ENCODE measurements around the gene ADAMTS10. TPM values are rescaled to one million over a fixed set of nuclear protein-coding genes. Genes with fewer than 3 reads are reported as not detected.
"Not testable (repeated sequence)": the region's sequence is repeated elsewhere in the genome, so short reads cannot be mapped to it uniquely, and the experiment has no call there.

The ADAMTS10 gene
- total and polyA plus RNA-seq, 8 donors, result 6.7 to 106 (median 18.7) TPM

GRCh38 chr19:8569066-8569771 is 41.3 kb downstream of the ADAMTS10 start:
- intact Hi-C loops (cut with DNase I), result no loop called here
- Histone ChIP-seq H3K27me3 (no peaks in the 10 kb centered on the region), H3K27ac (peak overlapping the region in 1 of 4 donors; percentile 9), H3K9me3 (no peaks in the 10 kb centered on the region), H3K4me1 (no peaks in the 10 kb centered on the region), H3K36me3 (no peaks in the 10 kb centered on the region), H3K4me3 (no peak overlapping the region)
- 55 to 67% methylated on average over 5 of the region's 5 CpGs for WGBS, 2 donors
- DNase-seq, result peak in 1 of 6 donors; percentile 58
- no peak for FAIRE-seq
- TF ChIP-seq CTCF (IDR thresholded peaks at IDR 0.05), result no peak
- peak in 3 of 4 donors; percentile 52 to 71 (median 68) for ATAC-seq

- no peak for FAIRE-seq
- Histone ChIP-seq H3K27me3 (no peaks in the 10 kb centered on the region), H3K9me3 (no peaks in the 10 kb centered on the region), H3K27ac (peak overlapping the region in 1 of 4 donors; percentile 15), H3K36me3 (no peaks in the 10 kb centered on the region), H3K4me3 (no peak overlapping the region), H3K4me1 (no peaks in the 10 kb centered on the region)
- TF ChIP-seq CTCF (IDR thresholded peaks at IDR 0.05), result no peak
- ATAC-seq, result peak in 3 of 4 donors; percentile 31 to 69 (median 67)
- WGBS, 2 donors, result 85 to 88% methylated on average over 14 to 15 of the region's 15 CpGs
- DNase-seq, result peak in 1 of 6 donors; percentile 35
- intact Hi-C loops (cut with DNase I), result no loop called here
Observed at GRCh38 chr19:8567522-8568172, 42.9 kb downstream of the ADAMTS10 start.

- FAIRE-seq (no peak), DNase-seq (no peak), ATAC-seq (no peak)
- Histone ChIP-seq H3K4me3 (no peak overlapping the region), H3K27ac (no peak overlapping the region), H3K36me3 (no peaks in the 10 kb centered on the region), H3K4me1 (no peaks in the 10 kb centered on the region), H3K9me3 (no peaks in the 10 kb centered on the region), H3K27me3 (no peaks in the 10 kb centered on the region)
- no peak for TF ChIP-seq CTCF (IDR thresholded peaks at IDR 0.05)
- 69 to 78% methylated on average over 7 of the region's 7 CpGs for WGBS, 2 donors
- intact Hi-C loops (cut with DNase I), result no loop called here
Observed at GRCh38 chr19:8566855-8567254, 43.7 kb downstream of the ADAMTS10 start.

GRCh38 chr19:8564866-8565265 is 45.6 kb downstream of the ADAMTS10 start:
- H3K36me3 ChIP-seq; DNase-seq; H3K9me3 ChIP-seq; ATAC-seq; H3K27ac ChIP-seq; intact Hi-C loops (cut with DNase I); H3K4me3 ChIP-seq; H3K4me1 ChIP-seq; H3K27me3 ChIP-seq; FAIRE-seq: not testable (repeated sequence)
- 73 to 84% methylated on average over 8 of the region's 8 CpGs for WGBS, 2 donors

GRCh38 chr19:8561075-8561764 is 49.3 kb downstream of the ADAMTS10 start:
- no peak for TF ChIP-seq CTCF (IDR thresholded peaks at IDR 0.05)
- Histone ChIP-seq H3K36me3 (no peaks in the 10 kb centered on the region), H3K27ac (no peak overlapping the region), H3K27me3 (no peaks in the 10 kb centered on the region), H3K4me3 (no peak overlapping the region), H3K4me1 (no peaks in the 10 kb centered on the region), H3K9me3 (no peaks in the 10 kb centered on the region)
- ATAC-seq, result no peak
- no peak for DNase-seq
- intact Hi-C loops (cut with DNase I), result no loop called here
- 55 to 56% methylated on average over 2 of the region's 2 CpGs for WGBS, 2 donors
- FAIRE-seq, result no peak
